Gastrocnemius medialis (tissue), 4 donors: ENCODE results near the gene RAPH1.

Experiments used
- POLR2A ChIP-seq, 2 donors: fragments of 450-650 bp; IDR thresholded peaks; one replicate each; pipeline ENCODE4 v1.6.1; 2017; ENCODE audit warnings: antibody characterized with exemption in 2 of 2, mild to moderate bottlenecking in 2 of 2, moderate library complexity in 2 of 2
- TF ChIP-seq, protein P1 (sequence below), 5 experiments: fragments of 450-650 bp in 3 of 5; fragments of 200-600 bp in 2 of 5; sonication (generic) in 2 of 5; IDR thresholded peaks in 4 of 5; conservative IDR thresholded peaks in 1 of 5; 1 replicate in 4 of 5; 2 replicates in 1 of 5; pipeline ENCODE4 v1.5.1; 2016 to 2019; ENCODE audit warnings: antibody characterized with exemption in 5 of 5, mild to moderate bottlenecking in 3 of 5, moderate library complexity in 3 of 5

DNA sequence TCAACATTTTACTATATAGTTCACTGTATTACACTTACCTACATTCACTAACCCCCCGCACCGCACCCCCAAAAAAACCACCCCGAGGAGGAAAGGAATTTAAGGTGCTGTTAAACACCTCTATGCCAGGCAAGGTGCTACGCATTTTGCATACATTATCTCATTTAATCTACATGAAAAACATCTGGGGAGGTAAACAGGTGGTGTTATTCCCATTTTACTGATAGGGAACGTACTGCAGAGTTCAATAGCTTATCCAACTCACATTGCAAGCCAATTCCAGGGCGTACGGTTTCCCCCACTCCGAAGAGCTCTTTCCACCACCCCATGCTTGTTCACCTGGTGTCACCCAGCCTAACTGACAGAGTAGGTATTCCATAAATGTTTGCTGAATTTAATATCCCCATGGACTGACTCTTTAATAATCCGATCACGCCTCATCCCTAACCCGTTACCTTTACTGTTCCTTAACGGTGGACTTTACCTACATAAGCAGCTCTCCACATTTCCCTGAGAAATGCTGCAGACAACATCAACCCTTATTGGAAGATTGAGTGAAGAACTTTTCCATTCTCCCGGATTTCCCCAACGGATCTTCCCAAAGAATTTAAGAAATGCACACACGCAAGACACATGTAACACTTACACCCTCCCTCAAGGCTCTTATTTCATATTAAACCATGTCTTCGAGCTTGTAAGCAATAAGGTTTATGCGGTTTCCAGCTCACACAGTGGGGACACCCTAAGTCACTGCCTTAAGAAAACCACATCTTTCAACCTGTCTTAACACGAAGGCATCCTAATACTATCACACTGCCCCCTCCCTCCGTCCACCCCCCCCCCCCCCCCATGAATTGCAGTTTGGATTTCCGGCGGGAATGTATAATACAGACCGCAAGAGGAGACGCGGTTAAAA lies 1.2 kb downstream of the RAPH1 start:
- TF ChIP-seq, protein P1, sequence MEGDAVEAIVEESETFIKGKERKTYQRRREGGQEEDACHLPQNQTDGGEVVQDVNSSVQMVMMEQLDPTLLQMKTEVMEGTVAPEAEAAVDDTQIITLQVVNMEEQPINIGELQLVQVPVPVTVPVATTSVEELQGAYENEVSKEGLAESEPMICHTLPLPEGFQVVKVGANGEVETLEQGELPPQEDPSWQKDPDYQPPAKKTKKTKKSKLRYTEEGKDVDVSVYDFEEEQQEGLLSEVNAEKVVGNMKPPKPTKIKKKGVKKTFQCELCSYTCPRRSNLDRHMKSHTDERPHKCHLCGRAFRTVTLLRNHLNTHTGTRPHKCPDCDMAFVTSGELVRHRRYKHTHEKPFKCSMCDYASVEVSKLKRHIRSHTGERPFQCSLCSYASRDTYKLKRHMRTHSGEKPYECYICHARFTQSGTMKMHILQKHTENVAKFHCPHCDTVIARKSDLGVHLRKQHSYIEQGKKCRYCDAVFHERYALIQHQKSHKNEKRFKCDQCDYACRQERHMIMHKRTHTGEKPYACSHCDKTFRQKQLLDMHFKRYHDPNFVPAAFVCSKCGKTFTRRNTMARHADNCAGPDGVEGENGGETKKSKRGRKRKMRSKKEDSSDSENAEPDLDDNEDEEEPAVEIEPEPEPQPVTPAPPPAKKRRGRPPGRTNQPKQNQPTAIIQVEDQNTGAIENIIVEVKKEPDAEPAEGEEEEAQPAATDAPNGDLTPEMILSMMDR (IDR thresholded peaks at IDR 0.05 in 4 of 5, conservative IDR thresholded peaks at IDR 0.05 in 1 of 5): no peak
- TF ChIP-seq POLR2A (IDR thresholded peaks at IDR 0.05): no peak
